Measurements from ENCODE around the gene ERC2.

ERC2 gene

GRCh38 chr3:55691141-55691540, 777.1 kb downstream of the ERC2 start:
- DNase-seq, result no peak

- peak; percentile 29 for DNase-seq
Measured at GRCh38 chr3:55690726-55691125, 777.5 kb downstream of the ERC2 start.

- DNase-seq, result no peak
Measured at GRCh38 chr3:55690177-55690576, 778.1 kb downstream of the ERC2 start.

GRCh38 chr3:55688154-55688553, 780.1 kb downstream of the ERC2 start:
- no peak for DNase-seq

- no peak for DNase-seq
Measured at GRCh38 chr3:55687526-55687925, 780.7 kb downstream of the ERC2 start.

GRCh38 chr3:55686426-55687254, 781.6 kb downstream of the ERC2 start:
- DNase-seq, result no peak

- DNase-seq, result no peak
Measured at GRCh38 chr3:55683666-55684270, 784.5 kb downstream of the ERC2 start.

GRCh38 chr3:55682461-55682860, 785.8 kb downstream of the ERC2 start:
- DNase-seq, result no peak

- DNase-seq, result no peak
Measured at GRCh38 chr3:55678546-55679216, 789.6 kb downstream of the ERC2 start.

GRCh38 chr3:55676643-55677042, 791.6 kb downstream of the ERC2 start:
- no peak for DNase-seq

GRCh38 chr3:55675478-55675877, 792.8 kb downstream of the ERC2 start:
- DNase-seq, result no peak

- no peak for DNase-seq
Measured at GRCh38 chr3:55673764-55674163, 794.5 kb downstream of the ERC2 start.

- DNase-seq, result no peak
Measured at GRCh38 chr3:55669133-55669532, 799.1 kb downstream of the ERC2 start.

GRCh38 chr3:55668359-55668758, 799.9 kb downstream of the ERC2 start:
- no peak for DNase-seq

- no peak for DNase-seq
Measured at GRCh38 chr3:55664387-55664786, 803.9 kb downstream of the ERC2 start.

GRCh38 chr3:55662683-55663082, 805.6 kb downstream of the ERC2 start:
- DNase-seq, result no peak

- DNase-seq, result no peak
Measured at GRCh38 chr3:55661571-55661970, 806.7 kb downstream of the ERC2 start.

GRCh38 chr3:55661141-55661540, 807.1 kb downstream of the ERC2 start:
- no peak for DNase-seq

- no peak for DNase-seq
Measured at GRCh38 chr3:55660642-55661041, 807.6 kb downstream of the ERC2 start.

GRCh38 chr3:55659701-55660100, 808.6 kb downstream of the ERC2 start:
- DNase-seq, result no peak

GRCh38 chr3:55658690-55659562, 809.3 kb downstream of the ERC2 start:
- no peak for DNase-seq

- DNase-seq, result no peak
Measured at GRCh38 chr3:55658270-55658669, 810.0 kb downstream of the ERC2 start.

GRCh38 chr3:55655544-55655943, 812.7 kb downstream of the ERC2 start:
- DNase-seq, result no peak

Measured in NCI-H2029 (cell line).